ENCODE measurements around the gene FER1L5. TPM values are rescaled to one million over a fixed set of nuclear protein-coding genes. Genes with fewer than 3 reads are reported as not detected.

FER1L5 gene
- total and polyA plus RNA-seq, 9 of the 15 experiments (the other 6 are each of a cell fraction or from before 2014, with no cell fraction given): 0.01 TPM; not detected in 6

- TF ChIP-seq, protein P1, sequence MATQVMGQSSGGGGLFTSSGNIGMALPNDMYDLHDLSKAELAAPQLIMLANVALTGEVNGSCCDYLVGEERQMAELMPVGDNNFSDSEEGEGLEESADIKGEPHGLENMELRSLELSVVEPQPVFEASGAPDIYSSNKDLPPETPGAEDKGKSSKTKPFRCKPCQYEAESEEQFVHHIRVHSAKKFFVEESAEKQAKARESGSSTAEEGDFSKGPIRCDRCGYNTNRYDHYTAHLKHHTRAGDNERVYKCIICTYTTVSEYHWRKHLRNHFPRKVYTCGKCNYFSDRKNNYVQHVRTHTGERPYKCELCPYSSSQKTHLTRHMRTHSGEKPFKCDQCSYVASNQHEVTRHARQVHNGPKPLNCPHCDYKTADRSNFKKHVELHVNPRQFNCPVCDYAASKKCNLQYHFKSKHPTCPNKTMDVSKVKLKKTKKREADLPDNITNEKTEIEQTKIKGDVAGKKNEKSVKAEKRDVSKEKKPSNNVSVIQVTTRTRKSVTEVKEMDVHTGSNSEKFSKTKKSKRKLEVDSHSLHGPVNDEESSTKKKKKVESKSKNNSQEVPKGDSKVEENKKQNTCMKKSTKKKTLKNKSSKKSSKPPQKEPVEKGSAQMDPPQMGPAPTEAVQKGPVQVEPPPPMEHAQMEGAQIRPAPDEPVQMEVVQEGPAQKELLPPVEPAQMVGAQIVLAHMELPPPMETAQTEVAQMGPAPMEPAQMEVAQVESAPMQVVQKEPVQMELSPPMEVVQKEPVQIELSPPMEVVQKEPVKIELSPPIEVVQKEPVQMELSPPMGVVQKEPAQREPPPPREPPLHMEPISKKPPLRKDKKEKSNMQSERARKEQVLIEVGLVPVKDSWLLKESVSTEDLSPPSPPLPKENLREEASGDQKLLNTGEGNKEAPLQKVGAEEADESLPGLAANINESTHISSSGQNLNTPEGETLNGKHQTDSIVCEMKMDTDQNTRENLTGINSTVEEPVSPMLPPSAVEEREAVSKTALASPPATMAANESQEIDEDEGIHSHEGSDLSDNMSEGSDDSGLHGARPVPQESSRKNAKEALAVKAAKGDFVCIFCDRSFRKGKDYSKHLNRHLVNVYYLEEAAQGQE (IDR thresholded peaks at IDR 0.05; ENCODE audit: borderline replicate concordance): no peak
- TF ChIP-seq, protein P1 (CRISPR knock-in tag; IDR thresholded peaks at IDR 0.05; ENCODE audit: low read depth): no peak
- TF ChIP-seq NR2C2 (CRISPR knock-in tag; IDR thresholded peaks at IDR 0.05) (no peak), NR2C2 (tag; IDR thresholded peaks at IDR 0.05) (no peak), DIDO1 (tag; IDR thresholded peaks at IDR 0.05; ENCODE audit: low read depth) (no peak), ZBTB17 (CRISPR knock-in tag; IDR thresholded peaks at IDR 0.05) (no peak), NFATC3 (IDR thresholded peaks at IDR 0.05) (no peak), RBFOX2 (IDR thresholded peaks at IDR 0.05; ENCODE audit: low read depth, low read length) (no peak)
These were observed 111.8 kb downstream of the FER1L5 start (continued) for GRCh38 chr2:96754317-96754716.

Other genes starting within 250 kb of the FER1L5 start
Only the 7 nearest of the 9 such genes appear.
- gene NEURL3, start 137.4 kb upstream of the FER1L5 start, total RNA-seq (2014; rRNA removed): not detected in 2 replicates
- gene NEURL3, start 137.4 kb upstream of the FER1L5 start, total RNA-seq (2014; rRNA removed; fragmentation: Illumina TruSeq; extraction: Trizol): not detected in 2 replicates
- gene NEURL3, start 137.4 kb upstream of the FER1L5 start, total RNA-seq (2015; rRNA removed; fragmentation: Illumina TruSeq; extraction: Trizol): not detected in 2 replicates
- gene NEURL3, start 137.4 kb upstream of the FER1L5 start, total RNA-seq (2021): not detected in 2 replicates
- gene NEURL3, start 137.4 kb upstream of the FER1L5 start, polyA plus RNA-seq (2011; rRNA removed): not detected in 2 replicates
- gene NEURL3, start 137.4 kb upstream of the FER1L5 start, polyA plus RNA-seq (2014; fragmentation: Illumina TruSeq; extraction: Trizol): not detected in 2 replicates
- gene NEURL3, start 137.4 kb upstream of the FER1L5 start, polyA plus RNA-seq (2014; fragmentation: Nextera tagmentation; extraction: Ambion mirVana): not detected
- not detected in 2 replicates for gene NEURL3, start 137.4 kb upstream of the FER1L5 start, polyA plus RNA-seq (2014; rRNA removed)
- gene ARID5A, start 106.0 kb upstream of the FER1L5 start, total RNA-seq (2014; rRNA removed): 6.5 and 7.1 TPM in 2 replicates
- gene ARID5A, start 106.0 kb upstream of the FER1L5 start, total RNA-seq (2014; rRNA removed; fragmentation: Illumina TruSeq; extraction: Trizol): 0.83 and 1.9 TPM in 2 replicates
- gene ARID5A, start 106.0 kb upstream of the FER1L5 start, total RNA-seq (2015; rRNA removed; fragmentation: Illumina TruSeq; extraction: Trizol): 4.1 and 5.1 TPM in 2 replicates
- 11.0 and 12.4 TPM in 2 replicates for gene ARID5A, start 106.0 kb upstream of the FER1L5 start, total RNA-seq (2021)
- gene ARID5A, start 106.0 kb upstream of the FER1L5 start, polyA plus RNA-seq (2011; rRNA removed): 3.0 and 4.5 TPM in 2 replicates
- gene ARID5A, start 106.0 kb upstream of the FER1L5 start, polyA plus RNA-seq (2014; fragmentation: Illumina TruSeq; extraction: Trizol): 3.0 and 6.8 TPM in 2 replicates
- gene ARID5A, start 106.0 kb upstream of the FER1L5 start, polyA plus RNA-seq (2014; fragmentation: Nextera tagmentation; extraction: Ambion mirVana): under 1 TPM; 0.14 to 0.17 TPM
- gene ARID5A, start 106.0 kb upstream of the FER1L5 start, polyA plus RNA-seq (2014; rRNA removed): 8.4 and 12.5 TPM in 2 replicates
- gene KANSL3, start 4.5 kb upstream of the FER1L5 start, total RNA-seq (2014; rRNA removed): 32.8 and 34.4 TPM in 2 replicates
- 25.5 and 29.1 TPM in 2 replicates for gene KANSL3, start 4.5 kb upstream of the FER1L5 start, total RNA-seq (2014; rRNA removed; fragmentation: Illumina TruSeq; extraction: Trizol)
- 30.0 and 31.1 TPM in 2 replicates for gene KANSL3, start 4.5 kb upstream of the FER1L5 start, total RNA-seq (2015; rRNA removed; fragmentation: Illumina TruSeq; extraction: Trizol)
- gene KANSL3, start 4.5 kb upstream of the FER1L5 start, total RNA-seq (2021): 43.7 and 46.2 TPM in 2 replicates
- gene KANSL3, start 4.5 kb upstream of the FER1L5 start, polyA plus RNA-seq (2011; rRNA removed): 27.1 and 35.5 TPM in 2 replicates
- 33.8 and 36.5 TPM in 2 replicates for gene KANSL3, start 4.5 kb upstream of the FER1L5 start, polyA plus RNA-seq (2014; fragmentation: Illumina TruSeq; extraction: Trizol)
- gene KANSL3, start 4.5 kb upstream of the FER1L5 start, polyA plus RNA-seq (2014; fragmentation: Nextera tagmentation; extraction: Ambion mirVana): 10 to 100 TPM; 11.3 to 20.1 TPM
- 27.9 and 31.3 TPM in 2 replicates for gene KANSL3, start 4.5 kb upstream of the FER1L5 start, polyA plus RNA-seq (2014; rRNA removed)
- 7.2 and 11.0 TPM in 2 replicates for gene LMAN2L, start 97.3 kb downstream of the FER1L5 start, total RNA-seq (2014; rRNA removed)
- 10.0 and 10.8 TPM in 2 replicates for gene LMAN2L, start 97.3 kb downstream of the FER1L5 start, total RNA-seq (2014; rRNA removed; fragmentation: Illumina TruSeq; extraction: Trizol)
- gene LMAN2L, start 97.3 kb downstream of the FER1L5 start, total RNA-seq (2015; rRNA removed; fragmentation: Illumina TruSeq; extraction: Trizol): 12.3 and 13.1 TPM in 2 replicates
- 9.2 and 9.8 TPM in 2 replicates for gene LMAN2L, start 97.3 kb downstream of the FER1L5 start, total RNA-seq (2021)
- gene LMAN2L, start 97.3 kb downstream of the FER1L5 start, polyA plus RNA-seq (2011; rRNA removed): 14.7 and 17.7 TPM in 2 replicates
- gene LMAN2L, start 97.3 kb downstream of the FER1L5 start, polyA plus RNA-seq (2014; fragmentation: Illumina TruSeq; extraction: Trizol): 10.2 and 12.5 TPM in 2 replicates
- gene LMAN2L, start 97.3 kb downstream of the FER1L5 start, polyA plus RNA-seq (2014; fragmentation: Nextera tagmentation; extraction: Ambion mirVana): 10 to 100 TPM; 24.4 to 37.7 TPM
- 9.2 and 12.2 TPM in 2 replicates for gene LMAN2L, start 97.3 kb downstream of the FER1L5 start, polyA plus RNA-seq (2014; rRNA removed)
- 2.5 and 3.4 TPM in 2 replicates for gene CNNM4, start 118.1 kb downstream of the FER1L5 start, total RNA-seq (2014; rRNA removed)
- gene CNNM4, start 118.1 kb downstream of the FER1L5 start, total RNA-seq (2014; rRNA removed; fragmentation: Illumina TruSeq; extraction: Trizol): 2.3 and 2.7 TPM in 2 replicates
- 2.8 TPM in 2 replicates for gene CNNM4, start 118.1 kb downstream of the FER1L5 start, total RNA-seq (2015; rRNA removed; fragmentation: Illumina TruSeq; extraction: Trizol)
- 6.3 and 6.7 TPM in 2 replicates for gene CNNM4, start 118.1 kb downstream of the FER1L5 start, total RNA-seq (2021)
- gene CNNM4, start 118.1 kb downstream of the FER1L5 start, polyA plus RNA-seq (2011; rRNA removed): 3.4 and 6.5 TPM in 2 replicates
- 5.4 and 5.8 TPM in 2 replicates for gene CNNM4, start 118.1 kb downstream of the FER1L5 start, polyA plus RNA-seq (2014; fragmentation: Illumina TruSeq; extraction: Trizol)
- gene CNNM4, start 118.1 kb downstream of the FER1L5 start, polyA plus RNA-seq (2014; fragmentation: Nextera tagmentation; extraction: Ambion mirVana): 1 to 10 TPM in 1 of 2 experiments, under 1 TPM in 1; 0.96 to 1.4 TPM
- 3.0 and 3.7 TPM in 2 replicates for gene CNNM4, start 118.1 kb downstream of the FER1L5 start, polyA plus RNA-seq (2014; rRNA removed)
- 6.0 and 7.7 TPM in 2 replicates for gene CNNM3, start 173.5 kb downstream of the FER1L5 start, total RNA-seq (2014; rRNA removed)
- gene CNNM3, start 173.5 kb downstream of the FER1L5 start, total RNA-seq (2014; rRNA removed; fragmentation: Illumina TruSeq; extraction: Trizol): 4.5 and 6.5 TPM in 2 replicates
- gene CNNM3, start 173.5 kb downstream of the FER1L5 start, total RNA-seq (2015; rRNA removed; fragmentation: Illumina TruSeq; extraction: Trizol): 5.6 and 7.6 TPM in 2 replicates
- gene CNNM3, start 173.5 kb downstream of the FER1L5 start, total RNA-seq (2021): 16.9 TPM in 2 replicates
- 5.7 and 10.6 TPM in 2 replicates for gene CNNM3, start 173.5 kb downstream of the FER1L5 start, polyA plus RNA-seq (2011; rRNA removed)
- gene CNNM3, start 173.5 kb downstream of the FER1L5 start, polyA plus RNA-seq (2014; fragmentation: Illumina TruSeq; extraction: Trizol): 11.7 and 11.8 TPM in 2 replicates
- 1 to 10 TPM; 1.4 to 1.6 TPM for gene CNNM3, start 173.5 kb downstream of the FER1L5 start, polyA plus RNA-seq (2014; fragmentation: Nextera tagmentation; extraction: Ambion mirVana)
- 7.1 and 9.9 TPM in 2 replicates for gene CNNM3, start 173.5 kb downstream of the FER1L5 start, polyA plus RNA-seq (2014; rRNA removed)
- 2.7 and 3.1 TPM in 2 replicates for gene ANKRD23, start 201.3 kb downstream of the FER1L5 start, total RNA-seq (2014; rRNA removed)
- 1.8 and 2.0 TPM in 2 replicates for gene ANKRD23, start 201.3 kb downstream of the FER1L5 start, total RNA-seq (2014; rRNA removed; fragmentation: Illumina TruSeq; extraction: Trizol)
- gene ANKRD23, start 201.3 kb downstream of the FER1L5 start, total RNA-seq (2015; rRNA removed; fragmentation: Illumina TruSeq; extraction: Trizol): 2.9 and 4.5 TPM in 2 replicates
- 2.8 and 4.1 TPM in 2 replicates for gene ANKRD23, start 201.3 kb downstream of the FER1L5 start, total RNA-seq (2021)
- gene ANKRD23, start 201.3 kb downstream of the FER1L5 start, polyA plus RNA-seq (2011; rRNA removed): 4.8 and 7.5 TPM in 2 replicates
- gene ANKRD23, start 201.3 kb downstream of the FER1L5 start, polyA plus RNA-seq (2014; fragmentation: Illumina TruSeq; extraction: Trizol): 2.7 and 3.1 TPM in 2 replicates
- under 1 TPM; 0.32 to 0.34 TPM for gene ANKRD23, start 201.3 kb downstream of the FER1L5 start, polyA plus RNA-seq (2014; fragmentation: Nextera tagmentation; extraction: Ambion mirVana)
- gene ANKRD23, start 201.3 kb downstream of the FER1L5 start, polyA plus RNA-seq (2014; rRNA removed): 4.5 and 5.8 TPM in 2 replicates